PFSK-1 (cell line): ENCODE data around the gene SIGLEC1.

Experiments
- FOXP2 ChIP-seq: optimal IDR thresholded peaks from 2 replicates; pipeline ENCODE3; 2011; ENCODE audit warnings: borderline replicate concordance, control low read depth, inconsistent platforms; ENCODE audit not compliant: insufficient read depth; ENCODE audit errors: extremely low read length, extremely low read depth
- POLR2AphosphoS5 ChIP-seq: IDR thresholded peaks from 2 replicates; pipeline ENCODE4 v1.6.1; 2012; ENCODE audit warnings: low read depth, mild to moderate bottlenecking, control low read depth, low read length, moderate library complexity
- REST ChIP-seq, 2 experiments: IDR thresholded peaks; 2 replicates each; pipeline versions ENCODE4 v1.6.1 to v1.8.0; 2011 to 2012; ENCODE audit warnings: low read depth in 2 of 2, low read length in 2 of 2, control low read depth in 1 of 2, inconsistent platforms in 1 of 2, mild to moderate bottlenecking in 1 of 2, moderate library complexity in 1 of 2; ENCODE audit not compliant: insufficient read depth in 1 of 2
- SIN3A ChIP-seq: IDR thresholded peaks from 2 replicates; pipeline ENCODE4 v1.6.1; 2012; ENCODE audit warnings: mild to moderate bottlenecking, low read length, moderate library complexity, borderline replicate concordance; ENCODE audit not compliant: insufficient read depth
- TAF1 ChIP-seq: IDR thresholded peaks from 2 replicates; pipeline ENCODE4 v1.6.1; 2012; ENCODE audit warnings: low read length, control low read depth, borderline replicate concordance; ENCODE audit not compliant: insufficient read depth

- TF ChIP-seq REST (IDR thresholded peaks at IDR 0.05; ENCODE audit: insufficient read depth in 1 of 2, low read depth in 2 of 2, low read length in 2 of 2) = no peak
- no peak for TF ChIP-seq TAF1
- TF ChIP-seq POLR2AphosphoS5 = no peak
- TF ChIP-seq SIN3A = no peak
- no peak for TF ChIP-seq FOXP2
Observed at GRCh38 chr20:3691897-3692296, 20.5 kb downstream of the SIGLEC1 start.
